HG03558 (cell line): Measurements from ENCODE around the gene DPP9.
"Not testable (repeated sequence)": the region's sequence is repeated elsewhere in the genome, so short reads cannot be mapped to it uniquely, and the experiment has no call there.

Experiments
- ATAC-seq: cut with Tn5 transposase; IDR thresholded peaks from one replicate; pipeline ENCODE4 v1.9.1; 2021; ENCODE audit warnings: moderate number of reproducible peaks; ENCODE audit not compliant: unreplicated experiment; ENCODE audit errors: extremely low read depth

DPP9 gene

DNA sequence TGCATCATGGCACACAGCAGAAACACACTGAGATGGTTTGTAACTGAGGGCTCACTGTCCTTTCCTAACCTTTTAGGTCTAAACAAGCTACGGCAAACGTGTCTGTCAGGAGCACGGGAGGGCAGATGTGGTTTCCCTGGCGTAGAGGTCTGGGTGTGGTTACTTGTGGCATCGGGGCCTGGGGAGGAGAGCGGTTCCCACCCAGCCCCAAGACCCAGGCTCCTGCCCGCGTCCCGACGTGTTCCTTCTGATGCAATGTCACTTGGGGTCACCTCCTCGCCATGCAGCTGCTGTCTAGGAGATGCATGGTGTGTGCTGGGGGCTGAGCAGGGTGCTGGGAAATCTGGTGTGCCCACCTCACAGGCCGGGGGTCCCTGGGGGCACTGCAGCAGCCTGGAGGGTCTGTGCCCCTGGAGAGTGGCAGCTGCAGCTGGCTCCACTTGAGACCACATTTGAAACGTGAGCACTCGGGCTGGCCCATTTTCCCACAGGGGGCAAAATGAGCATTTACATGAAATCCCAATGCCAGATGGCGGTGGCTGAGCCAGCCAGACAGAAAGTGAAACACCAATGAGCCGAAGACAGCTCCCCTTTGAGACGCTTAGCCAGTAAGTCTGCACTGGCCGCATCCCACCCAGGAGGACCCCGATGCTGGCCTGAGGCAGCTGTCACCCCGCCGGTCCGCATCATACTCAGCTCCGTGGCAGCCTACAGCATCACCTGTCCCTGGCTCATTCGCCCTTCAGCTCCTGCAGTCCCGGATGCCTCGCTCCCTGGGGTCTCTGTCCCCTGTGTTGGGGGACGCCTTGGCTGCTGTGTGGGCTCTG lies 31.2 kb downstream of the DPP9 start:
- ATAC-seq = no peak

DNA sequence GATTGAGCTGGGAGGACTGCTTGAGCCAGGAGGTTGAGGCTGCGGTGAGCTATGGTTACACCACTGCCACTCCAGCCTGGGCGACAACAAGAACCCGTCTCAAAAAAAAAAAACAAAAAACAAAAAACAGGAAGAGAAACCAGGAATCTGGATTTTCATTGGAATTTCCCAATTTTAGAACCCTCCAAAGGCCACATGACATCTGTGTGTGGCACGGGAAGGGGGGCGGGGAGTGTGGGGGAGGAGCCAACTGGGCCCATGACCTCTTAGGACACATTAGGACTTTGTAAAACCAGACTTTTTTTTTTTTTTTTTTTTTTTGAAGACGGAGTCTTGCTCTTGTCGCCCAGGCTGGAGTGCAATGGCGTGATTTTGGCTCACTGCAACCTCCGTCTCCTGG lies 32.3 kb downstream of the DPP9 start:
- ATAC-seq = no peak

DNA sequence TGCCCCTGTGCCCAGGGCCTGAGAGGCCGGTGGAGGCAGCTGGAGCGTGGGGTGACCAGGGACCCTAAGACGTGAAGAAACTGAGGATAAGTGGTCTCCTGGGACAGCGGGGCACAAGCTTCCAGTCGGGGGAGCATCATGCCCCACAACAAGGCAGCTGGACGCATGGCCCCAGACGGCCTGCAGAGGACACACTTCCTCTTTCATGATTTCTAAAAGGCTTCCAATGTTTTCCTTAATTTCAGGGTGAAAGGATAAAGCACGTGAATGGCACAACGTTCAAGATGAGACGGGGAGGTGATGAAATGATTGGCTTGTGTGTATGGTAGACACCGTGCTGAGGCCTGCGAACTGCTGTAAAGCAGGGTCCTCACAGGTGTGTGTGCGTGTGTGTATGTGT lies 33.3 kb downstream of the DPP9 start:
- ATAC-seq = no peak

DNA sequence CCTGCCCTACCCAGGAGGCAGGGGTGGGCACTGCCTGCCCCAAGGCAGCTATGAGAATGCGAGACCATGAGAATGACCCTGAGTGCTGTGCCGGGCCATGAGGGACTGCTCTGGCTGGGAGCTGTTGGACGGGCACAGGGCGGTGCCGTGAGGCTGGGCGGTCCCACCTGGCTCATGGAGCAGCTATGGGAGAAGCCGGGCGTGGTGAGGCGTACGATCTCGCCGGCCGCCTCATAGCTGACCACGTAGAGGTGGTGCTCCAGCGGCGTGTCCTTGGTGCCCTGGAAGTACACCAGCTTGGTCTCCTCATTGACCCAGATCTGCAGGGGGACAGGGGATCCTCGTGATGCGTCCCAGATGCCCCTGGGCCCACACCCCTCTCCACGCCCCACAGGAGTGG lies 34.2 kb downstream of the DPP9 start:
- no peak for ATAC-seq

DNA sequence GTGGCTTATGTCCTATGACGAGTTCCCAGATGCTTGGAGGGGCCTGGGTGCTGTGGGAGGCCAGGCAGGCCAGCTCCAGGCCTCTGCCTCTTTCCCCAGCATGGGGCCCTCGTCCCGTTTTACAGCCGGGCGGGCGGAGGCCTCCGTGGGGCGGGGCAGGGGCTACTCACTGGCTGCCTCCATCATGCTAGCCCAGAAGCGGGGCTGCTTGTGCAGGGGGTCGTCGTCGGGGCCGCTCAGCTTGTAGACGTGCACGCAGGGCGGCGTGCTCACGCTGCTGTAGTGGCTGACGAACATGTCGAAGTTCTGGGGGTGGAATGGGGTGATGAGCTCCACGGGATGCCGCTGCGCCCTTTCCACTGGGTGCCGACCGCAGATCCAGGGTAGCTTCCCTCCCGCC lies 35.1 kb downstream of the DPP9 start:
- ATAC-seq = no peak

DNA sequence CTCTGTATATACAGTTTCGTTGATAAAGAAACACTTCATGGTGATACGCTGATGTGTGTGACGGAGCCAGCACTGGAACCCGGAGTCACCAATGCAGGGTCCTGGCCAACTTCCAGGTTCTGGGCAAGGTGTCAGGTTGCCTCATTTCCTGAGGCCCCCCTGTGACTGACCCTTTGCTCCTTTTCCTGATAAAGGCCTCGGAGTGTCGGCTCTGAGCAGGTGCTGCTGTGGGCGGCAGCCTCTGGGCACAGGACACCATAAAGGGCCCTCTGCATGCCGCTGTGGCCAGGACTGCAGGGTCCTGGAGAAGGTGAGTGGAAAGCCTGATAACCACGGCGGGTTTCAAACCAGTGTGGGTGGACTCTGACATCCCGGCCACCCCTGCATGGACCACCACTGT lies 36.2 kb downstream of the DPP9 start:
- no peak for ATAC-seq

DNA sequence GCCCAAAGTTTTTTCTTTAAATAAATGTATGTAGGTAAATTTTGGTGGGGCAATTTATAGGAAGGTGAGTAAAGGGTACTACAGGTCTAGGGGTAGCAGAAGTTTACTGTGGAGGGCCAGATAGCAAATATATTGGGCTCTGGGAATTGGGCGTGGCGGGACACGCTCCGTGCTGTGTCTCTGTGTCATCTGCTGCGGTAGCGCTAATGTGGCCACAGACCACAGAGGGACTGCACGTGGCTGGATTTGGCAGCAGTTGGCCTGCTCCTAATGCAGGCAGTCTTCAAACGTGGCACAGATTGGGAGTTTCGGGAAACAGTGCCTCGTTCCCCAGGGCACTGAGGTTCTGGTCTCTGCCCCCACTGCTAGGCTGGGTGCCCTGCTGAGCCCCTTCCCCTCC lies 36.9 kb downstream of the DPP9 start:
- ATAC-seq = no peak

DNA sequence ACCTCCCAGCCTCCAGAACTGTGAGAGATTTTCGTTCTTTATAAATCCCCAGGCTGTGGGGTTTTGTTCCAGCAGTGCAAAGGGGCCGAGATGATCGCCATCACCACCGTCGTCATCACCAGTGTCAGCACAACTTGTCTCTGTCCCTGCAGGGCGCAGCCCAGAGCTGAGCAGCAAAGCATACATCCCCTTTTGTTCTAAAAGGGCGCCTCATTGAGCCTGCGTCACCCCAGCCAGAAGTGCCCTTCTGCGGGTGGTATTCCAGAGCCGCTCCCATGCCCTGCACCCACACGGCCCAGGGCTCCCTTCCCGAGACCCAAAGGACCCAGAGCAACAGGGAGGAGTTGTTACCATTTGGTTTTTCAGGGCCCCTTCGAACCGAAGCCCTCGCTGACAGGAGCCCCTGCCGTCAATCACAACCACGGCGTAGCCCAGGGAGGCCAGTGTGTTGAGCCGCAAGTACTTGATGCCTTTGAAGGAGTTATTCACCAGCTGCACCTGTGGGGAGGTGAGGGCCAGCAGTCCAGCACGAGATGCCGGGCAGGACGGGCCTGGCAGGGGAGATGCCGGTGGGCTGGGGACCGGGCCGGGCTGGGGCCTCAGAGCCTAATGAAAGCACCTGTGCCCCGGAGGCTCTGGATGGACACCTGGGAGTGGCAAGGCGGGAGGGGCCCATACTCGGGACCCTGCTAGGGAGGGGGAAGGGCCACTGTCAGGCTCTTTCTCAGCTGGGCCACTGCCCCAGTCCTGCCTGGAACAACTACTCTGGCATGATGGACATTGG lies 39.1 kb downstream of the DPP9 start:
- ATAC-seq = no peak

DNA sequence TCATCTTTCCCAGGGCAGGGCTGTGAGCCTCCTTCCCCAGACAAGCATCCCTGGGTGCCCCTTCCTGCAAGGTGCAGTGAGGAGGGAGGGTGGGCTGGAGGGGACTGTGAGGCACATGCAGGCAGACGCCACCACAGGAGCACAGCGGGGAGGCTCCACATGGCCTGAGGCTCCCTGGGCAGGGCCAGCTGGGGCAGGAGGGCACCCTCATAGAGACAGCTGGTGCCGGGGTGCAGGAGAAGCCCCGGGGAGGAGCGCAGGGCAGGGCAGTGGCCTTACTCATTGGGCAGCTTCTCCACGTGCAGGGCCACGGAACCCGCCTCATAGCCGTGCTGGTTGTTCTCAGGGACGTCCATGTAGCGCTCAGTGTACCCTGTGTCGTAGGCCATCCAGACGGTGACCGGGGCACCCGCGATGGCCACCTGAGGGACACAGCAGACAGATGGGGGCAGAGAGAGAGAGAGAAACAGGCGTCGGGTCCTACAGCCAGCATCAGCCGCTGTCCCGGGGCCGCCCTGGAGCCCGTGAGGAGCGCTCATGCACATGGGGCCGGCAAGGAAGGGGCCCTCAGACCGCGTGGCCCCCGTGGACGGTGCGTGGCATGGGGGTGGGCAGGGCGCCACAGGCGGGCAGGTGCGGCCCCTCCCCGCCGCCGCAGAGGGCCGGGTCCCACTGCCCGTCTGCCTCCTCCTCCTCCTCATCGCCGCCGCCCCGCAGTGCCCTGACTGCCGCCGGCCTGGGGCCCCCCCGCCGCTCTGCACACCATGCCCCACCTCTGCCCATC lies 41.0 kb downstream of the DPP9 start:
- ATAC-seq = no peak

DNA sequence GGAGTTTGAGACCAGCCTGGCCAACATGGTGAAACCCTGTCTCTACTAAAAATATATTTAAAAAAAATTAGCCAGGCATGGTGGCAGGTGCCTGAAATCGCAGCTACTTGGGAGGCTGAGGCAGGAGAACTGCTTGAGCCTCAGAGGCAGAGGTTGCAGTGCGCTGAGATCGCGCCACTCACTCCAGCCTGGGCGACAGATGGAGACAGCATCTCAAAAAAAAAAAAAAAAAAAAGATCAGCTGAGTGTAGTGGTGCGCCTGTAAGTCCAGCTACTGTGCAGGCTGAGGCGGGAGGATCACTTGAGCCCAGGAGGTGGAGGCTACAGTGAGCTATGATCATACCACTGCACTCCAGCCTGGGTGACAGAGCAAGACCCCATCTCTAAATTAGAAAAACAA lies 43.6 kb downstream of the DPP9 start:
- ATAC-seq = not testable (repeated sequence)

DNA sequence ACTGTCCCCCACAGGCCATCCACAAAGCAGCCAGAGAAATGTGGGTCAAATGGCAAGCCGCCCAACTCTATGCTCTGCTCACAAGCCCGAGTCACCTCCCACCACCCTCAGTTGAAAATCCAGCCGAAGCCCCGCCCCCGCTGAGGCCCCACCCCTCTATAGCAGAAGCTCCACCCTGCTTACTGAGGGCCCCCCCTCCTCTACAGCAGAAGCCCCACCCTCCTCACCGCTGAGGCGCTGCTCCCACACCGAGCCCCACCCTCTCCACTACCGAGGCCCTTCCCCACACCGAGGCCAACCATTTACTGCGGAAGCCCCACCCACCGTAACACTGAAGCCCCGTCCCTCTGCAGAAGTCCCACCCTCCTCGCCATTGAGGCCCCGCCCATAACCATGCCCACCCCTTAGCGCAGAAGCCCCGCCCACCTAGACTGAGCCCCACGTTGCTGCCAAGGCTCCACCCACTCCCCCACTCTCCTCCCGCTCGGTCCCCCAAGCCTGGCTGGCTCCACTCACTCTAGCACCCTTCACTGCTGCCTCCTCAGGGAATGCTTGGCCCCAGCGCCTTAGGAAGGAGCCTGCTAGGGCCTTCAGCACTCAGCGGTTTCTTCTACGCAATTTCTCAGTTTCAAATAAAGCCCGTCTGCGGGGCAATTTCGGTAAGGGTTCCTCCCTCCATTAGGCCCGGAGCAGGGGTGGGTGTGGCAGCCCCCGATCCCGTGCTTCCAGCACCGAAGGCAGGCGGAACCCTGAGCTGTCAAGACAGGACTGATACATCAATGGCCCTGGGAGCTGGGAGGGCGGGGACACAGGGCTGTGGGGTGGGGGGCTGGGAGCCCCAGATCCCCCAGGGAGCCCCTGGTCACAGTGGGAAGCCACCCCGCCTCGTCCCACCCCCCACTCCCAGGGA lies 44.5 kb downstream of the DPP9 start:
- no peak for ATAC-seq

DNA sequence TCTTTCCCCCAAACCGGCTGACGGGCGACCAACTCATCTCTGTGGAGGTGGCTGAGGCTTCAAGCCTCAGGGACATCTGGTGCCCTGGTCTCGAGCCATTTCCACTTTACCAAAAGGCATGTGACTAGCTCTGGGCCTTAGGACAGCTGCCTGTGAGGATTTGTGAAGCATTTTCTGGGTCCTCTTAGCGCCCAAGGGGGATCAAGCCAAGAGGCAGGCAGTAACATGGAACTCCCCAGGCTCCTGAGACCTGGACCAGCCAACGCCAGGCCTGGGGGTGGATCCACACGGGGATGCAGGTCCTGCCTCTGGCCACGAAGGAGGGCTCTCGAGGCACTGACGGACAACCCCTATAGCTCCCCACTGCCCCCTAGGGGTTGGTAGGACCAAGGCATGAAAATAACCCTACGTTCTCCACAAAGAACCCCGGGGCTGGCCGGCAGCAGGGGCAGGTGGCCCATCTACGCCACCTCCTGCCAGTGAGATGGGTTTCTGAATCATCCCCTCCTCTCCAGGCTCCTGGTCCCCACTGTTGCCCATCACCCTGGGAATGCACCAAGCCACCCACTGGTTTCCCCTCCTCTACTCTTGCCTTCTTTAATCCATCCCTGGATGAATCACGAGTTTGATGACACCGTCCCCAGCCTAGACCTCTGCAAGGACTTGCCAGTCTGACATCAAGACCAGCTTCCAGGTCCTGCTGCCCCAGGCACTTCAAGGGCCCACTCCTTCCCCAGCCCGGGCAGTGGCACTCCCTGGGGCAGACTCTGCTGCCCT lies 46.5 kb downstream of the DPP9 start:
- no peak for ATAC-seq

DNA sequence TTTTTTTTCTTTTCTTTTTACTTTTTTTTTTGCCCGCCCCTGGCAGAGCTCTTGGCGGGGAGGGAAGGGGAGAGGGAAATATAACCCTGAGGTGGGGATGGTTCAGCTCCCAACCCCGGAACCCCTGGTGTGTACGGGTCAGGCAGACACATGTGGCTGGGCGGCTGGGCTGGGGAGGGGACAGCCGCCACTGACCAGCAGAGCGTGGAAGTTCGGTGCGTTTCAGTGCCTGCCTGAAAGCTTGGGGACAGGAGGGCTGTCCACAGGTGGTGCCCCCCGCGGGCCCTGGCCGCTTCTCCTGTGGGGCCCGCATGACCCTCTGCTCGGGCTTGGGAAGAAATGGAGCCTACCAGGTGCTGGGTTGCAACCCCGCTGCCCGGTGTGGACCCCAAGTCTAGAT lies 48.3 kb downstream of the DPP9 start:
- ATAC-seq = no peak

DNA sequence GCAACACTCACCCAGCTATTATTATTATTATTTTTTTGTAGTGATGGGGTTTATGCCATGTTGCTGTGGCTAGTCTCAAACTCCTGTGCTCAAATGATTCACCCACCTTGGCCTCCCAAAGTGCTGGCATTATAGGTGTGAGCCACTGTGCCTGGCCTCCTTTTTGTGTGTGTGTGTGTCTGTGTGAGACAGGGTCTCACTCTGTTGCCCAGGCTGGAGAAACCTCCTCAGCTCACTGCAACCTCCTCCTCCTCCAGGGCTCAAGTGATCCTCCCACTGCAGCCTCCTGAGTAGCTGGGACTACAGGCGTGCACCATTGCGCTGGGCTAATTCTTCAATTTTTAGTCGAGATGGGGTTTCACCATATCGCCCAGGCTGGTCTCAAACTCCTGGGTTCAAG lies 49.9 kb downstream of the DPP9 start:
- ATAC-seq = no peak

DNA sequence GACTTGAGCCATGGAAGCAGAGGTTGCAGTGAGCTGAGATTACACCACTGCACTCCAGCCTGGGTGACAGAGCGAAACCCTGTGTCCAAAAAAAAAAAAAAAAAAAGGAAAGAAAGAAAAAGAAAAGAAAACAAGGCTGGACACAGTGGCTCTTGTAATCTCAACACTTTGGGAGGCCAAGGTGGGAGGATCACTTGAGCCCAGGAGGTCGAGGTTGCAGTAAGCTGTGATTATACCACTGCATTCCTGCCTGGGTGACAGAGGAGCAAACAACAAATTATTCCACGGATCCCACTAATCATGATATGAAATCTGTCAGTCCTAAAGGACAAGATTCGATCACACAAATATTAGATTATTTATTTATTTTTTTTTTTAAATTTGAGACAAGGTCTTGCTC lies 50.4 kb downstream of the DPP9 start:
- no peak for ATAC-seq

DNA sequence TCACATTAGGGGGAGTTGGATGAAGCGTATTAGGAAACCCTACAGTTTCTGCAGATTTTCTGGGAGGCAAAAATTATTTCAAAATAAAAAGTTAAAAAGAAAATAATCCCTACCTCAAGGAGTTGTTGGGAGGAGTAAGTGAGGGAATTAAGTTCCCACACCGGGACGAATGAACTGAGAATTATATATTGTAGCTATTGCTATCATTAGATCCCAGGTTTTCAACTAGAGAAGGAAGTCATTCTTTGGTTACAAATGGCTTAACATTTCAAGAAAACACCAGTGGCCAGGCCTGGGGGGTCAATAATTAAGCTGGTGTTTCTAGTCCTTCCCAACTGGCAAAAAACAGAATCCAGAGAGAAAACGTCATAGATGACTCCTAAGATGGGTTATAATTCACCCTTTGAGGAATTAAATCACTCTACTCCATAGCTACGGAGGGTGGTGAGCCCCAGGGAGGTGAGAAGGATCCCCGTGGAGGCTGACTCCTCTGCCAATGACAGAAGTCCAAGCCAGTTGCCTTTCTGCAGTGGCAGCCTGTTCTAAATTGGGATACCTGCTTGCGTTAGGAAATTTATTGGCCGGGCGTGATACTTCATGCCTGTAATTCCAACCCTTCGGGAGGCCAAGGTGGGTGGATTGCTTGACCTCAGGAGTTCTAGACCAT lies 52.3 kb downstream of the DPP9 start:
- ATAC-seq = no peak

DNA sequence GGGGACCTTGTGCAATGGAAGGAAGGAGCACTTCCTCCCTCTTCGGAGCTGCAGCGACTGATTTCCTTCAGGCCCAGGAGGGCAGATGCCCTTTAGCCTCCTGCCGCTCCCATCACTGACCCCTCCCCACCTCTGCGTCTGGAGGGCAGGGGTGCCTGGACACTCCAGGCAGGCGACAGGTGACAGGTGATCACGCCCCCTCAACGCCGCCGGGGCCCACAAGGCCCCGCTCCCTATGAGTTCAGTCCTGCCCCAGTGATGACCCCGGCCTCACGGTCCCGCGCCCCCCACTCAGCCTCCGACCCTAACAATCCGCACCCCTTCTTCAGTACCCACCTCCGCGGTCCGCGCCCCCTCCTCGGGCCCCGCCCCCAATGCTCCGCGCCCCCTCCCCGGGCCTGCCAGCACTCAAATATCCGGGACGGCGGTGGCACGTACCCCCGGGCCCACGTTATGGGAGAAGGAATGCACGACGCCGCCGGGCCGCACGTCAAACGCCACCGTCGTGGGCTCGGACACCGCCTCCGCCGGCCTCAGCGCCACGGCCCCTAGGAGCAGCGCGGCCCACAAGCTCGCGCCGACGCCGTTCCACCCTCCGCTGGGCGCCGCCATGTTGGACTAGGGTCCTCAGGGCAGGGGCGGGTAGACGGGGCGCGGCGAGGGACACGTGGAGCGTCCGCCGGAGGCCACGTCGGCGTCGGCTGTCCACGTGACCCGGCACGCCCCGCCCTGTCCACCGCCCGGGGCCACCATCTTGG lies 53.7 kb downstream of the DPP9 start, which contains the start of gene MYDGF:
Gene MYDGF, minus strand, starts transcription at position 620 of the 758 bp plus-strand sequence. Its CDS starts 8 bp downstream, at position 612.
- no peak for ATAC-seq

DNA sequence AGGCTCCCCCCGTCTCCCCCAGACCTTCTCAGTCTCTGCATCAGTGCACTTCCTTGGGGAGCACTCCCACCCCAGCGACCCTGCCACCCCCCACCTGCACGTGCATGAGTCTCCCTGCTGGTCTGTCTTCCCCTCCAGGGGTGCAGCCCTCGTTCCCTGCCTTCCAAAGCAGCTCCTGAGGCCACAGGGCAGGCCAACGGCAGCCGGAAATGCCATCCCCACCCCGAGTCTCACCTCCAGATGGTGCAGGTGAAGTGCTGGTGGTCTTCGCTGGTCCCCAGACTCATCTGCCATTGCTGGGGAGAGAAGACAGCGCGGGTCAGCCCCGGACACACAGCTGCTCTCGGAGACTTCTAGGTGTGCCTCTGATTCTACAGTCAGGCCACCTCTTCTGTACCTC lies 59.0 kb downstream of the DPP9 start:
- ATAC-seq = no peak
